ENCODE measurements around the gene ZNF653. TPM values are rescaled to one million over a fixed set of nuclear protein-coding genes. Genes with fewer than 3 reads are reported as not detected.

Gene ZNF653
- total and polyA plus RNA-seq, 2 of the 8 experiments (the other 6 are each of a cell fraction or from before 2014, with no cell fraction given) = 7.0 to 7.9 TPM

DNA sequence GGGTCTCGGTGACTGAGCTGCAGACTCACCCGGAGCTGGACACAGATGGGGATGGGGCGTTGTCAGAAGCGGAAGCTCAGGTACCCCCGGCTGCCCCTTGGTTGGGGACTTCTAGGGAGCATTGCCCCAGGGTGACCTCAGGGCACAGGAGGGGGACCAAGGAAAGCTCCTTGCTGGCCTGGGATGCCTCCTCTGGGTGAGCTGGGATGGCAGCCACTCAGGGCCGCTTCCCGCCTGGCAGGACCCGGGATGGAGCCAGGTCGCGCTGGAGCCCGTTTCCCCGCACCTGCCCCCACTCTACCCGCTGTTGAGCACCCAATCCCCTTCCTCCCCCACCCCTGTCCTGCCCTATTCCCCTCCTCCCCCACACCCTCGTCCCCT lies 59.4 kb downstream of the ZNF653 start (continued):
- TF ChIP-seq, protein P1, sequence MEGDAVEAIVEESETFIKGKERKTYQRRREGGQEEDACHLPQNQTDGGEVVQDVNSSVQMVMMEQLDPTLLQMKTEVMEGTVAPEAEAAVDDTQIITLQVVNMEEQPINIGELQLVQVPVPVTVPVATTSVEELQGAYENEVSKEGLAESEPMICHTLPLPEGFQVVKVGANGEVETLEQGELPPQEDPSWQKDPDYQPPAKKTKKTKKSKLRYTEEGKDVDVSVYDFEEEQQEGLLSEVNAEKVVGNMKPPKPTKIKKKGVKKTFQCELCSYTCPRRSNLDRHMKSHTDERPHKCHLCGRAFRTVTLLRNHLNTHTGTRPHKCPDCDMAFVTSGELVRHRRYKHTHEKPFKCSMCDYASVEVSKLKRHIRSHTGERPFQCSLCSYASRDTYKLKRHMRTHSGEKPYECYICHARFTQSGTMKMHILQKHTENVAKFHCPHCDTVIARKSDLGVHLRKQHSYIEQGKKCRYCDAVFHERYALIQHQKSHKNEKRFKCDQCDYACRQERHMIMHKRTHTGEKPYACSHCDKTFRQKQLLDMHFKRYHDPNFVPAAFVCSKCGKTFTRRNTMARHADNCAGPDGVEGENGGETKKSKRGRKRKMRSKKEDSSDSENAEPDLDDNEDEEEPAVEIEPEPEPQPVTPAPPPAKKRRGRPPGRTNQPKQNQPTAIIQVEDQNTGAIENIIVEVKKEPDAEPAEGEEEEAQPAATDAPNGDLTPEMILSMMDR (IDR thresholded peaks at IDR 0.05; ENCODE audit: control extremely low read depth in 1 of 3, insufficient read depth in 1 of 3, low read depth in 1 of 3, low read length in 3 of 3) = no peak
